ENCODE measurements around the gene CRYBA1. TPM values are rescaled to one million over a fixed set of nuclear protein-coding genes. Genes with fewer than 3 reads are reported as not detected.
"Not testable (repeated sequence)": the region's sequence is repeated elsewhere in the genome, so short reads cannot be mapped to it uniquely, and the experiment has no call there.

The CRYBA1 gene
- polyA plus RNA-seq, 3 donors, result not detected

DNA sequence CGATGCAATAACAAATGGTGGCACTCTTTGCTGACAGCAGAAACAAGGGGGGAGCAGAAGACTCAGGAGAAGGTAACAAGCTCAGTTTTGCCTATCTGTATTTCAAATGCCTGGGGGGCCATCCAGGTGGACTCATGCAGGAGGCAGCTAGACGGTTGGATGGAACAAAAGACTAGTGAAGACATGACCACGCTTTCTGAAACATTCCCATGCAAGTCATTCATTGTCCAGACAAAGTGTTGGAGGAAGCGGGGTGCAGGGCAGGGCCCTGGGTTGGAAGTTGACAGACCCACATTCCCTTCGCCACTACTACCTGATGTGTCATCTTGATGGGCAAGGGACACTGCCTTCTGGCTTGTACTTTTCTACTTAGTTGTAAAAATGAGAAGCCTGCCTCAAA, 29.8 kb upstream of the CRYBA1 start:
- H3K27me3 Mint-ChIP-seq (ENCODE audit: low read depth in 3 of 3), result peaks cover 0 to 1% (median 0%) of the 10 kb centered on the region in 3 donors

GRCh38 chr17:29219378-29220047, 27.1 kb upstream of the CRYBA1 start:
- no peak overlapping the region for H3K9ac ChIP-seq (ENCODE audit: insufficient read depth, low read length, poor library complexity, severe bottlenecking)
- H3K27ac Mint-ChIP-seq, result peak overlapping the region in 2 of 7 donors; percentile 30 to 50
- H3K36me3 ChIP-seq (replicated peaks in 1 of 2; ENCODE audit: control insufficient read depth in 1 of 2, insufficient read depth in 2 of 2, low read length in 2 of 2), result no peaks in the 10 kb centered on the region
- no peak overlapping the region for H3K27ac ChIP-seq (ENCODE audit: low read depth in 1 of 2, low read length in 2 of 2)
- H3K4me1 Mint-ChIP-seq, result peaks cover 27% of the 10 kb centered on the region
- no peak overlapping the region for H2AFZ ChIP-seq (ENCODE audit: insufficient read depth, low read depth, low read length, poor library complexity, severe bottlenecking)
- H3K4me2 ChIP-seq (replicated peaks; ENCODE audit: extremely low read depth, low read length, poor library complexity, severe bottlenecking), result no peak overlapping the region
- peak; percentile 62 to 80 (median 76) for DNase-seq
- H3K36me3 Mint-ChIP-seq, result no peaks in the 10 kb centered on the region
- no peaks in the 10 kb centered on the region for H4K20me1 ChIP-seq (ENCODE audit: insufficient read depth, low read length)
- peak overlapping the region in 1 of 2 donors; percentile 42 for H3K4me3 Mint-ChIP-seq
- H3K27me3 Mint-ChIP-seq (ENCODE audit: low read depth in 3 of 3), result peaks cover 0 to 1% (median 1%) of the 10 kb centered on the region in 3 donors
- no peaks in the 10 kb centered on the region for H3K27me3 ChIP-seq (ENCODE audit: control insufficient read depth in 2 of 2, insufficient read depth in 2 of 2, low read length in 2 of 2)
- peak; percentile 91 for TF ChIP-seq CTCF (IDR thresholded peaks at IDR 0.05)
- no peaks in the 10 kb centered on the region for H3K79me2 ChIP-seq (ENCODE audit: insufficient read depth, low read length)
- peaks cover 0 to 3% (median 0%) of the 10 kb centered on the region in 7 donors for H3K9me3 Mint-ChIP-seq
- H3K9me3 ChIP-seq (replicated peaks in 1 of 2; ENCODE audit: control insufficient read depth in 1 of 2, insufficient read depth in 1 of 2, low read length in 2 of 2), result no peaks in the 10 kb centered on the region
- intact Hi-C loops (cut with micrococcal nuclease), result loop anchor here (5.0 kb wide), 1 partner anchor 72 kb away; no protein-coding TSS in a partner anchor
- H3K4me3 ChIP-seq (replicated peaks in 1 of 3; ENCODE audit: low read depth in 2 of 3, low read length in 3 of 3), result no peak overlapping the region
- WGBS (ENCODE audit: insufficient coverage), result 14% methylated on average over 10 of the region's 14 CpGs
- peaks cover 13% of the 10 kb centered on the region in 2 donors for H3K4me1 ChIP-seq (ENCODE audit: control insufficient read depth in 1 of 2, insufficient read depth in 2 of 2, low read length in 2 of 2)

More for the DNA sequence above, 29.8 kb upstream of the CRYBA1 start:
- H3K4me1 ChIP-seq (ENCODE audit: control insufficient read depth in 1 of 2, insufficient read depth in 2 of 2, low read length in 2 of 2), result peaks cover 36 to 38% of the 10 kb centered on the region in 2 donors
- H3K9me3 ChIP-seq (replicated peaks in 1 of 2; ENCODE audit: control insufficient read depth in 1 of 2, insufficient read depth in 1 of 2, low read length in 2 of 2), result no peaks in the 10 kb centered on the region
- H3K27me3 ChIP-seq (ENCODE audit: control insufficient read depth in 2 of 2, insufficient read depth in 2 of 2, low read length in 2 of 2), result no peaks in the 10 kb centered on the region
- no peaks in the 10 kb centered on the region for H3K36me3 ChIP-seq (replicated peaks in 1 of 2; ENCODE audit: control insufficient read depth in 1 of 2, insufficient read depth in 2 of 2, low read length in 2 of 2)
- Mint-ChIP-seq H3K27ac (no peak overlapping the region), H3K36me3 (no peaks in the 10 kb centered on the region), H3K9me3 (peaks cover 0 to 3% (median 0%) of the 10 kb centered on the region in 7 donors), H3K4me3 (no peak overlapping the region), H3K4me1 (peaks cover 45% of the 10 kb centered on the region)
- H3K27ac ChIP-seq (ENCODE audit: low read depth in 1 of 2, low read length in 2 of 2), result no peak overlapping the region
- no peaks in the 10 kb centered on the region for H4K20me1 ChIP-seq (ENCODE audit: insufficient read depth, low read length)
- TF ChIP-seq CTCF (IDR thresholded peaks at IDR 0.05), result no peak
- intact Hi-C loops (cut with micrococcal nuclease), result loop anchor here (5.0 kb wide), 1 partner anchor 70 kb away; no protein-coding TSS in a partner anchor
- H3K4me2 ChIP-seq (replicated peaks; ENCODE audit: extremely low read depth, low read length, poor library complexity, severe bottlenecking), result no peak overlapping the region
- no peaks in the 10 kb centered on the region for H3K79me2 ChIP-seq (ENCODE audit: insufficient read depth, low read length)
- H3K9ac ChIP-seq (ENCODE audit: insufficient read depth, low read length, poor library complexity, severe bottlenecking), result no peak overlapping the region
- no peak for DNase-seq
- no peak overlapping the region for H2AFZ ChIP-seq (ENCODE audit: insufficient read depth, low read depth, low read length, poor library complexity, severe bottlenecking)
- no peak overlapping the region for H3K4me3 ChIP-seq (replicated peaks in 1 of 3; ENCODE audit: low read depth in 2 of 3, low read length in 3 of 3)
- 87% methylated on average over 3 of the region's 5 CpGs for WGBS (ENCODE audit: insufficient coverage)

DNA sequence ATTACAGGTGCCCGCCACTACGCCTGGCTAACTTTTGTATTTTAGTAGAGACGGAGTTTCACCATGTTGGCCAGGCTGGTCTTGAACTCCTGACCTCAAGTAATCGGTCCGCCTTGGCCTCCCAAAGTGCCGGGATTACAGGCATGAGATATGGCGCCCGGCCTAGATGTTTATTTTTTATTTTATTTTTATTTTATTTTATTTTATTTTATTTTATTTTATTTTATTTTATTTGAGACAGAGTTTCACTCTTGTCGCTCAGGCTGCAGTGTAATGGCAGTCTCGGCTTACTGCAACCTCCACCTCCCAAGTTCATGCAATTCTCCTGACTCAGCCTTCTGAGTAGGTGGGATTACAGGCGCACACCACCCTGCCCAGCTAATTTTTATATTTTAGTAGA, 25.3 kb upstream of the CRYBA1 start:
- H3K9me3 ChIP-seq (replicated peaks in 1 of 2; ENCODE audit: control insufficient read depth in 1 of 2, insufficient read depth in 1 of 2, low read length in 2 of 2); H2AFZ ChIP-seq (ENCODE audit: insufficient read depth, low read depth, low read length, poor library complexity, severe bottlenecking); H3K9ac ChIP-seq (ENCODE audit: insufficient read depth, low read length, poor library complexity, severe bottlenecking); H3K4me2 ChIP-seq (replicated peaks; ENCODE audit: extremely low read depth, low read length, poor library complexity, severe bottlenecking); H3K9me3 Mint-ChIP-seq; H3K36me3 Mint-ChIP-seq; H3K4me3 Mint-ChIP-seq; H3K27me3 ChIP-seq (ENCODE audit: control insufficient read depth in 2 of 2, insufficient read depth in 2 of 2, low read length in 2 of 2); DNase-seq; H3K79me2 ChIP-seq (ENCODE audit: insufficient read depth, low read length); H4K20me1 ChIP-seq (ENCODE audit: insufficient read depth, low read length); H3K27ac ChIP-seq (ENCODE audit: low read depth in 1 of 2, low read length in 2 of 2); H3K4me3 ChIP-seq (replicated peaks in 1 of 3; ENCODE audit: low read depth in 2 of 3, low read length in 3 of 3); H3K27ac Mint-ChIP-seq; H3K36me3 ChIP-seq (replicated peaks in 1 of 2; ENCODE audit: control insufficient read depth in 1 of 2, insufficient read depth in 2 of 2, low read length in 2 of 2); intact Hi-C loops (cut with micrococcal nuclease); H3K27me3 Mint-ChIP-seq (ENCODE audit: low read depth in 3 of 3); H3K4me1 ChIP-seq (ENCODE audit: control insufficient read depth in 1 of 2, insufficient read depth in 2 of 2, low read length in 2 of 2): not testable (repeated sequence)
- peaks cover 17% of the 10 kb centered on the region for H3K4me1 Mint-ChIP-seq
- 100% methylated on average over 1 of the region's 11 CpGs for WGBS (ENCODE audit: insufficient coverage)

Measured in CD14-positive monocyte (primary cell).